DND-41 (cell line): ENCODE results near the gene BACE1-AS.

Experiments used
- CTCF ChIP-seq: IDR thresholded peaks from 2 replicates; pipeline ENCODE4 v1.5.1; 2012; ENCODE audit warnings: borderline replicate concordance, low read length, moderate library complexity, mild to moderate bottlenecking; ENCODE audit not compliant: poor library complexity, severe bottlenecking; ENCODE audit errors: extremely low read depth
- EZH2 ChIP-seq: IDR thresholded peaks from 3 replicates; pipeline ENCODE4 v1.6.1; 2012; ENCODE audit warnings: borderline replicate concordance, low read depth, mild to moderate bottlenecking, moderate library complexity, low read length, inconsistent platforms; ENCODE audit not compliant: severe bottlenecking

GRCh38 chr11:117255966-117256365 is 35.2 kb upstream of the BACE1-AS start:
- no peak for TF ChIP-seq CTCF
- no peak for TF ChIP-seq EZH2
